Prostate gland (tissue), 2 donors: Measurements from ENCODE around the gene KLHL3.

ENCODE experiments used
- POLR2A ChIP-seq: fragments of 450-650 bp; IDR thresholded peaks from one replicate; pipeline ENCODE4 v1.6.1; 2016; ENCODE audit warnings: antibody characterized with exemption, mild to moderate bottlenecking
- POLR2AphosphoS5 ChIP-seq: sonication (generic); formaldehyde crosslinking; IDR thresholded peaks from one replicate; pipeline ENCODE4 v1.6.1; 2017; ENCODE audit warnings: antibody characterized with exemption
- TF ChIP-seq, protein P1 (sequence below), 4 experiments: fragments of 200-600 bp in 2 of 4; fragments of 450-650 bp in 2 of 4; sonication (generic) in 2 of 4; IDR thresholded peaks; 1 replicate in 3 of 4; 2 replicates in 1 of 4; pipeline ENCODE4 v1.5.1; 2016 to 2019; ENCODE audit warnings: antibody characterized with exemption in 4 of 4, mild to moderate bottlenecking in 2 of 4, moderate library complexity in 2 of 4

DNA sequence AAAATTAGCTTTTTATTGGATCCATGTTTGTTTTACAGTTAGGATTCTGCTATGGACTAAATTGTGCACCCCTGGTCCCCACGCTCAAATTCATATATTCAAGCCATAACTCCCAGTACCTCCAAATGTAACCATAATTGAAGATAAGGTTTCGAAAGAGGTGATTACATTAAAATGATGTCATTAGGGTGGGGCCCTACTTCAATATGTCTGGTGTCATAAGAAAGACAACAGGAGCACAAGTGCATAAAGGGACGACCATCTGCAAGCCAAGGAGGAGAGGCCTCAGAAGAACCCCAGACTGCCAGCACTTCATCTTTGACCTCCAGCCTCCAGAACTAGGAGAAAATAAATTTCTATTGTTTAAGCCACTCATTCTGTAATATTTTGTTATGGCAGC, 25.7 kb upstream of the KLHL3 start:
- TF ChIP-seq, protein P1, sequence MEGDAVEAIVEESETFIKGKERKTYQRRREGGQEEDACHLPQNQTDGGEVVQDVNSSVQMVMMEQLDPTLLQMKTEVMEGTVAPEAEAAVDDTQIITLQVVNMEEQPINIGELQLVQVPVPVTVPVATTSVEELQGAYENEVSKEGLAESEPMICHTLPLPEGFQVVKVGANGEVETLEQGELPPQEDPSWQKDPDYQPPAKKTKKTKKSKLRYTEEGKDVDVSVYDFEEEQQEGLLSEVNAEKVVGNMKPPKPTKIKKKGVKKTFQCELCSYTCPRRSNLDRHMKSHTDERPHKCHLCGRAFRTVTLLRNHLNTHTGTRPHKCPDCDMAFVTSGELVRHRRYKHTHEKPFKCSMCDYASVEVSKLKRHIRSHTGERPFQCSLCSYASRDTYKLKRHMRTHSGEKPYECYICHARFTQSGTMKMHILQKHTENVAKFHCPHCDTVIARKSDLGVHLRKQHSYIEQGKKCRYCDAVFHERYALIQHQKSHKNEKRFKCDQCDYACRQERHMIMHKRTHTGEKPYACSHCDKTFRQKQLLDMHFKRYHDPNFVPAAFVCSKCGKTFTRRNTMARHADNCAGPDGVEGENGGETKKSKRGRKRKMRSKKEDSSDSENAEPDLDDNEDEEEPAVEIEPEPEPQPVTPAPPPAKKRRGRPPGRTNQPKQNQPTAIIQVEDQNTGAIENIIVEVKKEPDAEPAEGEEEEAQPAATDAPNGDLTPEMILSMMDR (IDR thresholded peaks at IDR 0.05): no peak
- TF ChIP-seq POLR2AphosphoS5: no peak
- no peak for TF ChIP-seq POLR2A
